ENCODE results near the gene CLUH.

Gene CLUH

GRCh38 chr17:2711608-2712299 is at the start of gene CLUH:
TSS of gene CLUH (minus strand) at chr17:2711764. CDS start at chr17:2711661, 103 bp downstream.
- no peak for TF ChIP-seq CTCF (IDR thresholded peaks at IDR 0.05)

- no peak for TF ChIP-seq CTCF (IDR thresholded peaks at IDR 0.05)
These were observed 47.3 kb upstream of the CLUH start for GRCh38 chr17:2758870-2759269.

GRCh38 chr17:2755891-2756724 is 44.5 kb upstream of the CLUH start:
- TF ChIP-seq CTCF (IDR thresholded peaks at IDR 0.05): no peak

GRCh38 chr17:2751491-2751890 is 39.9 kb upstream of the CLUH start:
- no peak for TF ChIP-seq CTCF (IDR thresholded peaks at IDR 0.05)

- TF ChIP-seq CTCF (IDR thresholded peaks at IDR 0.05): no peak
These were observed 39.2 kb upstream of the CLUH start for GRCh38 chr17:2750721-2751120.

GRCh38 chr17:2749784-2750181 is 38.2 kb upstream of the CLUH start:
- no peak for TF ChIP-seq CTCF (IDR thresholded peaks at IDR 0.05)

- TF ChIP-seq CTCF (IDR thresholded peaks at IDR 0.05): no peak
These were observed 37.7 kb upstream of the CLUH start, which contains the start of gene CCDC92B for GRCh38 chr17:2749058-2749783. TSS of gene CCDC92B (minus strand) at chr17:2749652. CDS start at chr17:2735145, 14,507 bp downstream.

All from LNCAP (cell line).